ENCODE measurements around the gene SLCO2A1.

DNA sequence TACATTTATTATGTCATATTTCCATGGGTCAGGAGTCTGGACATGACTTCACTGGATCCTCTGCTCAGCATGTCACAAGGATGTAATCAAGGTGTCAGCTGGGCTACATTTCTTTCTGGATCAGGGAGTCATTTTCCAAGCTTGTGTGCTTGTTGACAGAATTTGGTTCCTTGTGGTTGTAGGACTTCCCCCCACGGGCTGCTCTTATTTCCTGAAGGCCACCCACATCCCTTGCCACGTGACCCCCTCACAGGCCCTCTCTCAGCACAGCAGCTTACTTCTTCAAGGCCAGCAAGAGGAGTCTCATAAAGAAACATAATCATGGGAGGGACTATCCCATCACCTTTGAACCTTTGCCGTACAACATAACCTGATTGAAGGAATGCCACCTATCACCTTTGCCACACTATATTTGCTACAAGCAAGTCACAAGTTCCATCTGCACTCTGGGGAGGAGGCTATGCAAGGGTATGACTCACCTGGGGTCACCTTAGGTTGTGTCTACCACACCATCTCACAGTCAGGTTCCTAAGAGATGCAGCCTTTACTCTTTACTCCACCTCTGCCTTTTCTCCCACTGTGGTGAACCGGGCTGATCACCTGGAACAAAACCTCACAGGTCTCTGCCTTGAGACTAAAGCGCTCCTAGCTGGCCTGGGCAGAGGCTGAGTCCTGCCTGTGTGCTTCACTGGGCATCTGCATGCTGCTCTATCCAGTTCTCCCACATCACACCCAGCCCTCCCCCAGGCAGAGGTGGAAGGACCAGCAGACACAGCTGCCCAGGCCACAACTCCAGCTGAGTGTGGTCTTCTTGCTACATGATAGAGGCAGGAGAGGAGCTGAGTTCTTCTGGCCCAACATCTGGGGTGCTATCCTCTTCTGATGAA lies 147.5 kb downstream of the SLCO2A1 start:
- TF ChIP-seq, protein P1, sequence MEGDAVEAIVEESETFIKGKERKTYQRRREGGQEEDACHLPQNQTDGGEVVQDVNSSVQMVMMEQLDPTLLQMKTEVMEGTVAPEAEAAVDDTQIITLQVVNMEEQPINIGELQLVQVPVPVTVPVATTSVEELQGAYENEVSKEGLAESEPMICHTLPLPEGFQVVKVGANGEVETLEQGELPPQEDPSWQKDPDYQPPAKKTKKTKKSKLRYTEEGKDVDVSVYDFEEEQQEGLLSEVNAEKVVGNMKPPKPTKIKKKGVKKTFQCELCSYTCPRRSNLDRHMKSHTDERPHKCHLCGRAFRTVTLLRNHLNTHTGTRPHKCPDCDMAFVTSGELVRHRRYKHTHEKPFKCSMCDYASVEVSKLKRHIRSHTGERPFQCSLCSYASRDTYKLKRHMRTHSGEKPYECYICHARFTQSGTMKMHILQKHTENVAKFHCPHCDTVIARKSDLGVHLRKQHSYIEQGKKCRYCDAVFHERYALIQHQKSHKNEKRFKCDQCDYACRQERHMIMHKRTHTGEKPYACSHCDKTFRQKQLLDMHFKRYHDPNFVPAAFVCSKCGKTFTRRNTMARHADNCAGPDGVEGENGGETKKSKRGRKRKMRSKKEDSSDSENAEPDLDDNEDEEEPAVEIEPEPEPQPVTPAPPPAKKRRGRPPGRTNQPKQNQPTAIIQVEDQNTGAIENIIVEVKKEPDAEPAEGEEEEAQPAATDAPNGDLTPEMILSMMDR (conservative IDR thresholded peaks at IDR 0.05; ENCODE audit: low read depth, low read length): no peak
- TF ChIP-seq POLR2A (IDR thresholded peaks at IDR 0.05; ENCODE audit: low read depth, low read length) (no peak), USF2 (IDR thresholded peaks at IDR 0.05; ENCODE audit: low read depth, low read length) (no peak), CEBPB (IDR thresholded peaks at IDR 0.05; ENCODE audit: low read depth, low read length) (no peak), BHLHE40 (IDR thresholded peaks at IDR 0.05; ENCODE audit: low read depth, low read length) (no peak), RAD21 (IDR thresholded peaks at IDR 0.05; ENCODE audit: low read length) (no peak), MXI1 (IDR thresholded peaks at IDR 0.05; ENCODE audit: borderline replicate concordance, low read depth, low read length) (no peak), RFX5 (IDR thresholded peaks at IDR 0.05; ENCODE audit: low read depth, low read length) (no peak), RCOR1 (IDR thresholded peaks at IDR 0.05; ENCODE audit: insufficient replicate concordance, low read length) (no peak), MAZ (IDR thresholded peaks at IDR 0.05; ENCODE audit: borderline replicate concordance, low read depth, low read length) (no peak), SMC3 (IDR thresholded peaks at IDR 0.05; ENCODE audit: low read depth, low read length) (no peak), FOS (IDR thresholded peaks at IDR 0.05; ENCODE audit: low read depth, low read length) (no peak)
